Activated CD4-positive, CD25-positive, alpha-beta regulatory T cell (primary cell): ENCODE measurements around the gene NHLH1.

ENCODE experiments used
- DNase-seq, 4 experiments: peaks; one replicate each; lab custom pipeline; 2025; lab: John Stamatoyannopoulos, UW

Gene NHLH1

GRCh38 chr1:160366731-160367515 is at the start of gene NHLH1:
TSS of gene NHLH1 (plus strand) at chr1:160367071. CDS start at chr1:160370732, 3,661 bp downstream.
- DNase-seq = no peak

GRCh38 chr1:160322831-160323230 is 44.0 kb upstream of the NHLH1 start:
- DNase-seq = no peak

- no peak for DNase-seq
Measured at GRCh38 chr1:160325252-160325651, 41.6 kb upstream of the NHLH1 start.

- DNase-seq = no peak
Measured at GRCh38 chr1:160326418-160326817, 40.5 kb upstream of the NHLH1 start.

GRCh38 chr1:160328184-160328583 is 38.7 kb upstream of the NHLH1 start:
- no peak for DNase-seq

GRCh38 chr1:160330119-160330518 is 36.8 kb upstream of the NHLH1 start:
- DNase-seq = no peak

GRCh38 chr1:160332516-160332915 is 34.4 kb upstream of the NHLH1 start:
- DNase-seq = no peak

GRCh38 chr1:160338580-160338979 is 28.3 kb upstream of the NHLH1 start:
- DNase-seq = no peak

- no peak for DNase-seq
Measured at GRCh38 chr1:160340146-160340545, 26.7 kb upstream of the NHLH1 start.

- no peak for DNase-seq
Measured at GRCh38 chr1:160340866-160341265, 26.0 kb upstream of the NHLH1 start.

- DNase-seq = no peak
Measured at GRCh38 chr1:160342526-160342925, 24.3 kb upstream of the NHLH1 start.

GRCh38 chr1:160342953-160343869 is 23.7 kb upstream of the NHLH1 start, which contains the start of the genes COPA and NCSTN:
TSS of gene COPA (minus strand) at chr1:160343250. CDS start at chr1:160343170, 80 bp downstream.
TSS of gene NCSTN (plus strand) at chr1:160343383. CDS start at chr1:160343397, 14 bp downstream.
- peak; percentile 62 to 81 (median 80) for DNase-seq

- DNase-seq = no peak
Measured at GRCh38 chr1:160344241-160344640, 22.6 kb upstream of the NHLH1 start.

- no peak for DNase-seq
Measured at GRCh38 chr1:160344936-160345335, 21.9 kb upstream of the NHLH1 start.

GRCh38 chr1:160346463-160346862 is 20.4 kb upstream of the NHLH1 start:
- no peak for DNase-seq

- no peak for DNase-seq
Measured at GRCh38 chr1:160346958-160347357, 19.9 kb upstream of the NHLH1 start.

GRCh38 chr1:160351629-160352028 is 15.2 kb upstream of the NHLH1 start:
- DNase-seq = no peak

GRCh38 chr1:160352555-160352954 is 14.3 kb upstream of the NHLH1 start:
- no peak for DNase-seq

GRCh38 chr1:160353223-160353622 is 13.6 kb upstream of the NHLH1 start:
- no peak for DNase-seq

- DNase-seq = no peak
Measured at GRCh38 chr1:160354388-160354985, 12.4 kb upstream of the NHLH1 start.

GRCh38 chr1:160357286-160358002 is 9.4 kb upstream of the NHLH1 start:
- no peak for DNase-seq

- DNase-seq = no peak
Measured at GRCh38 chr1:160358073-160358472, 8.8 kb upstream of the NHLH1 start.
